ENCODE measurements around the gene BMP6. TPM values are rescaled to one million over a fixed set of nuclear protein-coding genes. Genes with fewer than 3 reads are reported as not detected.

The BMP6 gene
- total RNA-seq, 1 donor from 2014 or later: 1.3 TPM

DNA sequence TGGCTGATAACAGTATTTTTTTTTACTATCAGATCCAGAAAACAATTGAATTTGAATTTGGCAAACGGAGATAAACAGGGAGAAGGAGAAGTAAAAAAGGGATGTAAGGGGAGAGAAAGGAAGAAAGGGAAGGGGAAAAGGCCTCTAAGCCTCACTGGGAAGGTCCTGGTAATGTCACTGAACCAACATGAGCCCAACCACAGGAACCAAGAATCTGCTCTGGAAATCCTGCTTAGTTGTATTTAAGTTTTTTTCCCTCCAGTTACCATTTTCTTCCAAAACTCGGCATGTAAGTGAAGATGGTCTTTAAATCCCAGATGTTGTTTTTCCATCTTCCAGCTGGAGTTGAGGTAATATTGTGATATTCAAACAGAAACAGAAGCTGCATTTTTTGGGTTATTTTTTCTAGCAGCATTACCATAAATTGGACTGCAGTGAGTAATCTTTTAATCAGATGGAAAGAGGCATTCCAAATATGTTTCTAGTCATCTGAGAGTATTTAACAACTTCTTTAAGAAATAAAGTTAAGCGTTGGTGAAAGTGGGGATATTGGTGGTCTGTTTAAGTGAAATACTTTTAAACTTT, 93.6 kb downstream of the BMP6 start:
- no peak for DNase-seq (ENCODE audit: low read depth)
- TF ChIP-seq, protein P1, sequence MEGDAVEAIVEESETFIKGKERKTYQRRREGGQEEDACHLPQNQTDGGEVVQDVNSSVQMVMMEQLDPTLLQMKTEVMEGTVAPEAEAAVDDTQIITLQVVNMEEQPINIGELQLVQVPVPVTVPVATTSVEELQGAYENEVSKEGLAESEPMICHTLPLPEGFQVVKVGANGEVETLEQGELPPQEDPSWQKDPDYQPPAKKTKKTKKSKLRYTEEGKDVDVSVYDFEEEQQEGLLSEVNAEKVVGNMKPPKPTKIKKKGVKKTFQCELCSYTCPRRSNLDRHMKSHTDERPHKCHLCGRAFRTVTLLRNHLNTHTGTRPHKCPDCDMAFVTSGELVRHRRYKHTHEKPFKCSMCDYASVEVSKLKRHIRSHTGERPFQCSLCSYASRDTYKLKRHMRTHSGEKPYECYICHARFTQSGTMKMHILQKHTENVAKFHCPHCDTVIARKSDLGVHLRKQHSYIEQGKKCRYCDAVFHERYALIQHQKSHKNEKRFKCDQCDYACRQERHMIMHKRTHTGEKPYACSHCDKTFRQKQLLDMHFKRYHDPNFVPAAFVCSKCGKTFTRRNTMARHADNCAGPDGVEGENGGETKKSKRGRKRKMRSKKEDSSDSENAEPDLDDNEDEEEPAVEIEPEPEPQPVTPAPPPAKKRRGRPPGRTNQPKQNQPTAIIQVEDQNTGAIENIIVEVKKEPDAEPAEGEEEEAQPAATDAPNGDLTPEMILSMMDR (conservative IDR thresholded peaks at IDR 0.05; ENCODE audit: low read depth, low read length): no peak

DNA sequence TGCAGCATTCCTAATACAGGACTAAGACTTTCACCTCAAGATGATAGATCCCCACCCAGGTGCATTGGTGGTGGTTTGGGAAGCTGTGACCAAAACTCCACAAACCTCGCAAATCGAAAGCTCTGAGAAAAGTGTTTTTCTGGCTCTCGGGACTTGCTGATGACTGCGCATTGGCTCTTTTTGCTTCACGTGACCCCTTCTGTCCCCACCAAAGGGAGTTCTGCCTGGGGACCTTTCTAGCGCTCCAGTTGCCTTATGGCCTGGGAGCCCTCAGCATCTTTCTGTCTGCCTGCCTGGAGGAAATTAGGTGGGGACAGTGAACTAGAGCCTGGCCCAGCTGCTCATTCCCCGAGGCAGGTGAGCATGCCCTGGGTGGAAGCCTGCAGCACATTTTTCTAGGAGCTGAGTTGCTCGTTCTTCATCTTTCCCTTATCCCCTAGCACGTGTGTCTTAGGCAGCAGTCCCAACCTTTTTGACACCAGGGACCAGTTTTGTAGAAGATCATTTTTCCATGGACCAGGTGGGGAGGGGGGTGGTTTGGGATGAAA, 94.5 kb downstream of the BMP6 start:
- TF ChIP-seq, protein P1 (conservative IDR thresholded peaks at IDR 0.05; ENCODE audit: low read depth, low read length): no peak
- H3K4me3 ChIP-seq (ENCODE audit: low read depth, low read length): no peak overlapping the region
- DNase-seq (ENCODE audit: low read depth): no peak

More for the DNA sequence above, 93.6 kb downstream of the BMP6 start:
- no peak overlapping the region for H3K4me3 ChIP-seq (ENCODE audit: low read depth, low read length)

DNA sequence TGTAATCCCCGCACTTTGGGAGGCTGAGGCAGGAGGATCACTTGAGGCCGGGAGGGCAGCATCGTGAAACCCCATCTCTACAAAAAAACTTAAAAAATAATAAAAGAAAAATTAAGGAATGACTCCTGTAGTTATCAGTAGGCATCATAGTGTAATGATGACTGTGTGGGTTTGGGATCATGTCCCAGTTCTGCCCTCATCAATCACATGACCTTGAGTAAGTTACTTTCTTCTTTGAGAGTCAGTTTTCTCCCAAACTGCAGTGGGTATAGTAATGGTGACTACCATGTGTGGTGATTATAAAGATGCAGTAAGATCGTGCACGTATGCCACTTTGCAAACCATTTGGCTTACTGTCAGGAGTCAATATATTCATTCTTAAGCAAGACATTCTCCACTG, 95.5 kb downstream of the BMP6 start:
- H3K4me3 ChIP-seq (ENCODE audit: low read depth, low read length): no peak overlapping the region
- TF ChIP-seq, protein P1 (conservative IDR thresholded peaks at IDR 0.05; ENCODE audit: low read depth, low read length): no peak
- no peak for DNase-seq (ENCODE audit: low read depth)

DNA sequence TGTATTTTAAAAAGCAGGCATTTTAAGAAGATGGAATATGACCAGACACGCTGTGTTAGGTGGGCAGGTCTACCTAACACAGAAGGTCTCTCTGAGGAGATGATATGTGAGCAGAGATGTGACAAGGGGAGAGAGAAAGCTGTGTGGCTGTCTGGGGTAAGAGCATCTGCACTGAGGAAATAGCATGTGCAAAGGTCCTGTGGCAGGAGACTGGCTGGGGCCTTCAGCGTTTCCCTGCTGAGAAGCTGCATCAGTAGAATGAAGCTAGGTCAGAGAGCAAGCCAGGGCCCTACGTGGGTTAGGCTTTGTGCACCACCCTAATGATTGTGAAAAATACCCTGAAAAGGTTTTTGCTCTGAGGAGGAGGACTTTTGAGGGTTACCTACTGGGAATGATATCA, 97.7 kb downstream of the BMP6 start:
- no peak for DNase-seq (ENCODE audit: low read depth)
- TF ChIP-seq, protein P1 (conservative IDR thresholded peaks at IDR 0.05; ENCODE audit: low read depth, low read length): no peak
- H3K4me3 ChIP-seq (ENCODE audit: low read depth, low read length): no peak overlapping the region

DNA sequence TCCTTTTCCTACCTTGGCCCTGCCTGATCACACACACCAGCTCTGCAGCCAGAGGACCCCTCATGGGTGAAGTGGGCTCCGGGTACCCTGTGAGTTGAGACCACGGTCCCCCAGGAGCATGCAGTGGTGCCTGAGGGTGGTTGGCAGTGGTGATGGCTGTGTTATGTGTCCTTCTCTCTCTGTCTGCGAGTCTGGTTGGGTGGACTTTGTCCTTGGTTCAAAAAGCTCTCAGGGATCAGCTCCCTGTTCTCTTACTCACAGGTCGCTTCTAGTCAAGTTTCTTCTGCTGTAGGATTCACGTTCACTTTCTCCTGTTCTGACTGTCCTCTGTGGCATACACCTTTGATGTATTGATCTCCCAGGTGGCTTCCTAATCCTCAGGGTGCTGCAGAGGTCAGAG, 100.1 kb downstream of the BMP6 start:
- TF ChIP-seq, protein P1 (conservative IDR thresholded peaks at IDR 0.05; ENCODE audit: low read depth, low read length): no peak
- H3K4me3 ChIP-seq (ENCODE audit: low read depth, low read length): no peak overlapping the region
- DNase-seq (ENCODE audit: low read depth): no peak

DNA sequence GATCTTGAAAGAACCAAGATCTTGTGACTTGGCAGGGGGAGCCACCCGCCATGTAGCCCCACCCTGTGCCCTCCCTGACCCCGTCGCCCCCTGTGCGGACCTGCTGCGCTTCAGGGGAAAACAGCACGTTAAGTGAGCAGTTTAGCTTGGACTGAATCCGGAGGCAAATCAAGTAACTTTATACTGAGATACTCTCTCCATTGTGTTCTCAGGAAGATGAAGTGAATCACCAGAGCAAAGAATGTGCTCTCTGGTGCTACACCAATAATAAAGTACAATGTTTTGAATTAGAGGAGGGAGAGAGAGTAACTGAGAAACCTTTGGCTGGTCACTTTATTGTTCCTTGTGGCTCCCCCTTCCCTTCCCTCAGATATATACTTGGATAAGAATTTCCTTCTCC, 101.2 kb downstream of the BMP6 start:
- TF ChIP-seq, protein P1 (conservative IDR thresholded peaks at IDR 0.05; ENCODE audit: low read depth, low read length): no peak
- no peak overlapping the region for H3K4me3 ChIP-seq (ENCODE audit: low read depth, low read length)
- DNase-seq (ENCODE audit: low read depth): no peak

DNA sequence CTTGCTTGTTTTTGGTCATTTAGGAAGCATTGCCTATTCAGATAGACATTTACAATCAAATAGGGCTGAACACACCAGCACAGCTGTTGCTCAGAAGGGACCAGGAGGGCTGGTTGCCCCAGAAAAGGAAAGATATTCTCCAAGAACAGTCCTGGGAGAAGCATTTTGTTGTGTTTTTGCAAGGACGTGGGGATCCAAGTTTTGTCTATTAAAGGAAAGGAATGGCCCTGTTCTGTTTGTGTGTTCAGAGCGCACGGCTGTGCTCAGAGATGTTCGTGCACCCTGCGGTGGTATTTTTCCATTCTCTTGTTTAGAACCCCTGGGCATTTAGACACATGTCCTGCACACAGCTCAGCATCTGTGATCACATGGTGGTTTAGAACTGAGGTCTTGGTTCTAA, 102.2 kb downstream of the BMP6 start:
- DNase-seq (ENCODE audit: low read depth): no peak
- H3K4me3 ChIP-seq (ENCODE audit: low read depth, low read length): no peak overlapping the region
- TF ChIP-seq, protein P1 (conservative IDR thresholded peaks at IDR 0.05; ENCODE audit: low read depth, low read length): no peak

Measured in epithelial cell of proximal tubule (primary cell).